ENCODE measurements around the gene FBLN2.

FBLN2 gene

GRCh38 chr3:13661121-13661520 lies 112.2 kb downstream of the FBLN2 start:
- DNase-seq (ENCODE audit: low read depth, low spot score) = no peak

DNA sequence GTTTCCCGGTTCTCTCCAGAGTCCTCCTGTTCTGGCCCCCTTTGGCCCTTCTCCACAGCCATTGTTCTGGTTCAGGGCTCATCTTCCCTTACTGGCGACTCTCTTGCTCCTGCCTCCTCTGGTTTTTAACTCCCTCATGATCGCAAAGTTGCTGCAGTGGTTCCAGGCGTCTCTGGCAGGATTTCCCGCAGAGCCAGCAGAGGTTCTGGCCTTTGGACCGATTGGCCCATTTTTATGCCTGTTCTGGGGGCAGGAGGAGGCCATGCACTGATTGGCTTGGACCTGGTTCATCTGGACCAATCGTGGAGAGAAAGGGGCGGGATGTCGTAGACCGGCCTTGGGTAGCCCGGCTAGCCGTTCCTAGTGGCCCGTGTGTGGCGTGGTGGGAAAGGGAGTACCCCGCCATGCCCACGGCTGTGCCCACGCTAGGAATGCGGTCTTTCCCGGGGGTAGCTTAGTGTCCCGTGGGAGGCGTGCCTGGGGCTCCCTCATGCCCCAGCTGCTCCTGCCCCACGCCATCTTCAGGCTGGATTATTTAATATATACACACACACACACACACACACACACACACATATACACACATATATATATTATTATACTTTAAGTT lies 113.4 kb downstream of the FBLN2 start:
- no peak for DNase-seq (ENCODE audit: low read depth, low spot score)

- DNase-seq (ENCODE audit: low read depth, low spot score) = no peak
Observed at GRCh38 chr3:13663781-13664535, 115.0 kb downstream of the FBLN2 start.

DNA sequence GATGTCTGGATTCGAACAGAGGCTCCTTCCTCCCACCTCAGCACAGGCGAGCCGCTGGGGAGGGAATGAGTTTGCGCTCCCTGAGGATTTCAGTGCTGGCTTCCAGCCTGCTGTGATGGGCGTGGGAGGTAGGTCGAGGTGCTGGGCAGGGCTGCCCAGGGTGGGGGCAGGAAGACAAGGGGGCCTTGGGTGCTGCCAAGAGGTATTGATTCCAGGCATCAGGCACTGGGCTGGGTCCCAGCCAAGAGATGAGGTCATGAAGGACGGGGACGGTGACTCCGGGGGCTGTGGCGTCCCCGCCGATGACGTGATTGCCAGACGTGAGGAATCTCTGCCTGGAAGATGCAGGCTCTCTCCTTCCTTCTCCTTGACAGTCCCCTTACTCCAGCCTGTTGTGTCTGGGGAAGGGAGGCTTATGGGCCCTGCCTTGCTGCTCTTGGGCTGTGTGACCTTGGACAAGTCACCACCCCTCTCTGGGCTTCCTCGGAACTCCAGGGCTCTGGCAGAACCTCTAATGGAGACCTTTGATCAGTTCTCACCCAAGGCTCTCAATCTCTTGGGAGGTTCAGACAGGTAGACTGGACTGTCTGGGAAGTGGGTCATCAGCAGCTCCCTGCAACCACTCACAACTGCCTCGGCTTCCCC lies 116.8 kb downstream of the FBLN2 start:
- no peak for DNase-seq (ENCODE audit: low read depth, low spot score)

- no peak for DNase-seq (ENCODE audit: low read depth, low spot score)
Observed at GRCh38 chr3:13666227-13666619, 117.3 kb downstream of the FBLN2 start.

DNA sequence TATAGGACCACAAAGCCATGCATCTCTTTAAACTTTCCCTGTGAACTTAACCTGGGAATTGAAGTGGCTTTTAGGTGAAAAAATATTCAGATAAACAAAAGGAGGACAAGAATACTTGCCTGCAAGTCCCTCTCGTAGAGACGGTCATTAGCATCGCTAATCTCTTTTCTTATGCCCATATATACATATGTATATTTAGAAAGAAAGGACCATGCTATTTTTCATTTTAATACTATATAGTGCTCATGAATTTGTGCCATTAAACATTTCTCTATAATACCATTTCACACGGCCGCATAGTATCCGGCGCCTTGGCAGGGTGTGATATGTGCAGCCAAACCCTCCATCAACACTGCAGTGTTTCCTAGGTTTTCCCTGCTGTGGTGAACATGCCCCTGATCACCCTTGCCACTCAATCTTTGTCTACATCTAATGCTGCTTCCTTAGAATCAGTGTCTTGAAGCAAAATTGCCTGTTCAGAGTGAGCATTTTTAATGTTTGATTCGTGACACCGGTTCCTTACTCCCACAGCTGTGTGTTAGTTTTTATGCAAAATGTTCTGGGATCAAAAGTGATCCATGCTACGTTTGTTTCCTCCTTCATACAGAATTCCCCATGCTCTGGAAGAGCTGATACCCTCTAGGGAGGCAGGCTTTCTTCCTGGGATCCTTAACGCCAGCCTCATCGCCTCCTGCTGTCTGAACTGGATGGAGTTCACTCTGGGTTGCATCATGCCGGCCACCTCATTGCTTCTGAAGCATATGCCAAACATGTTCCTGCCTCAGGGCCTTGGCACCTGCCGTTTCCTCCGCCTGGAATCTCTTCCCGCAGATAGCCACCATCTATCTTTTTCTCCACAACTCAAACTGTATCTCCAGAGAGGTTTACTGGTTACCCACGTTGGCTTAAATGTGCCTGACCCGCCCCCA lies 118.1 kb downstream of the FBLN2 start:
- DNase-seq (ENCODE audit: low read depth, low spot score) = no peak

DNA sequence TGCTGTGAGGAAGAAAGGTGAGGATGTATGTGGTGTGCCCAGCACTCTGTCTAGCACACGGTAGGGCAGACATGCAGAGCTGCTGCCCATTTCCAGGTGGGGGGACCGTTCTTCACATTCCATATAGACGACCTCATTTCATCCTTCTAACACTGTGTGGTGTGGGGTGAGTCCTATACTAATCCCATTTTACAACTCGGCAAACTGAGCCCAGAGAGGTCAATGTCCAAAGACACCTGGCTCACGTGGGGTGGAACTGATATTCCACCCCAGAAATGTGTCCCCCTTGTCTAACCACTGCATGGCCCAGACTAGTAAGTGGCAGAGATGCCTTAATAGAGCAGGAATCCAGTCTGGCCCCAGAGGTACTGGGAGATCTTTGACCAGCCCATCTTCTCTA lies 119.2 kb downstream of the FBLN2 start:
- DNase-seq (ENCODE audit: low read depth, low spot score) = no peak

DNA sequence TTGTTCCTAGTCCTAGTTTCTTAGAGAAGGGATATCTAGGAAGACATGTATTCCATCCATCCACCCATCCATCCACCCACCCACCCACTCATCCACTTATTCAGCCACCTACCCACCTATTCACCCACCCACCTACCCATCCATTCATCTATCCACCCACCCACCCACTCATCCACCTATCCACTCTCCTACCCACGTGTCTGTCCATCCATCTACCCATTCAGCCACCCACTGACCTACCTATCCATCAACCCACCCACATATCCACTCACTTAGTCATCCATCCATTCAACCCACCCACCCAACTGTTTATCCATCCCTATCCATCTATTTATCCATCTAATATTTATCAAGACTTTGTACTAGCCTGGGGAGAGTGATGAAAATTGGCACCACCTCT lies 120.5 kb downstream of the FBLN2 start:
- DNase-seq (ENCODE audit: low read depth, low spot score) = no peak

DNA sequence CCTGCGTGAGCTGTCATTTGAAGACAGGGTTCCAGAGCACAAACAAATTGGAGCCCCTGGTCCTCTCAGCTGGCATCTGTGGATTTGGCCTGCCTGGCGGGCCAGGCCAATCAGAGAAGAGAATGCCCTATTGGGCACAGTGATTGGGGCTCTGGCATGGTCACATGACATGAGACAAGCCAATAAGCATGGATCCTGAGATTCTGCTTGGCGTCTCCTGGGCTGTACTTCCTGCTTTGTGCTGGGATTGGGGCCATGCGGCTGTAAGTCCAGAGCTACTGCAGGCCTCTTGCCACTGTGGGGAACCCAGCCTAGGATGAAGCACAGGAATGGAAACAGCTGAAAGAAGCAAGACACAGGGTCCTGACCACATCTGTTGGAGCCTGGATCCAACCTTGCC lies 121.4 kb downstream of the FBLN2 start:
- DNase-seq (ENCODE audit: low read depth, low spot score) = no peak

GRCh38 chr3:13671482-13672233 lies 122.7 kb downstream of the FBLN2 start:
- no peak for DNase-seq (ENCODE audit: low read depth, low spot score)

DNA sequence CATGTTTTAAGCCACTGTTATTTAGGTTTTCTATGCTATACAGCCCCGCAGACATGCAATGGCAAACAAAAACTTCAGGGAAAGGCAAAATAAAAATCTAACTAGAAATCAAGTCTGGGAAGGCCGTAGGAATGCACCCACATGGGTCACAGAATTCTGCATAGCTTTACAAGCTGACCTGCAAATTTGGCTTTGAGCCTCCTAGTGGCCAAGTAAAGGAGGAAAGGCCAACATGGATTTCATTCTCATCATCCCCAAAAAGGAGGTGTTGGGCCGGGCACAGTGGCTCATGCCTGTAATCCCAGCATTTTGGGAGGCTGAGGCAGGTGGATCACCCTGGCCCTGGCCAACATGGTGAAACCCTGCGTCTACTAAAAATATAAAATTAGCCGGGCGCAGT lies 124.3 kb downstream of the FBLN2 start:
- no peak for DNase-seq (ENCODE audit: low read depth, low spot score)

GRCh38 chr3:13674538-13675185 lies 125.7 kb downstream of the FBLN2 start:
- no peak for DNase-seq (ENCODE audit: low read depth, low spot score)

GRCh38 chr3:13676356-13677017 lies 127.6 kb downstream of the FBLN2 start:
- DNase-seq (ENCODE audit: low read depth, low spot score) = no peak

DNA sequence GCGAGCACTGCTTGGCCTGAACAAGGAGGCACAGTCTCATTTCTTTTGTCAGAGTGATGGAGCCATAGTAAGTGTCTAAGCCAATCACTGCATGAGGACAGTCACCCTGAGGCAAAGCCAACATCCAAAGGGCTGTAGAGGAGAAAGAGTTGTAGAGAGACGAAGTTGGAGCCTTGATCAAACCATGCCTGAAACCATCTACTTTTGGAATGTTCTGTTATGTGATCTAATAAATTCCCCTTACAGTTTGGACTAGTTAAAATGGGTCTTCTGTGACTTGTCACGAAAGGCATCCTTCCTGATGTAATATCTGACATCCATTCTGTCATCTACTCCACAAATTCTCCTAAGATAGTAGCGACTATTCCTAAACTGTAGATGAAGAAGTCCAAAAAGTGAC lies 128.3 kb downstream of the FBLN2 start:
- DNase-seq (ENCODE audit: low read depth, low spot score) = no peak

DNA sequence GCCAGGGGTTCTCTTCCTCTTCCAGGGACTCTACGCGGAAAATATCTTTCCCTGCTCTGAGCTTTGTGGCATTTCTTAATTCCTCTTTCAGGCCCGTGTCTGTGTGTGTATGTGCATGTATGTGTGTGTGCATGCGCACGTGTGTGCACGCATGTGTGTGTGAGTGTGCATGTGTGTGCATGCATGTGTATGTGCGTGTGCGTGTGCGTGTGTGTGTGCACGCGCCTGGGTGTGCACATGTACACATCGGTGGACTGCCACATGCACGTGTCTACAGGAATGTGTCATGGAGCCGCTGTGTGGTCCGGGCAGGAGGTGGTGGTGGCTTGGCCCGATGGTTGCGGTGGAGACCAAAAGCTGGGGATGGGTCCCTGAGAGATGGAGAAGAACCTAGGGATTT lies 133.0 kb downstream of the FBLN2 start:
- DNase-seq (ENCODE audit: low read depth, low spot score) = no peak

DNA sequence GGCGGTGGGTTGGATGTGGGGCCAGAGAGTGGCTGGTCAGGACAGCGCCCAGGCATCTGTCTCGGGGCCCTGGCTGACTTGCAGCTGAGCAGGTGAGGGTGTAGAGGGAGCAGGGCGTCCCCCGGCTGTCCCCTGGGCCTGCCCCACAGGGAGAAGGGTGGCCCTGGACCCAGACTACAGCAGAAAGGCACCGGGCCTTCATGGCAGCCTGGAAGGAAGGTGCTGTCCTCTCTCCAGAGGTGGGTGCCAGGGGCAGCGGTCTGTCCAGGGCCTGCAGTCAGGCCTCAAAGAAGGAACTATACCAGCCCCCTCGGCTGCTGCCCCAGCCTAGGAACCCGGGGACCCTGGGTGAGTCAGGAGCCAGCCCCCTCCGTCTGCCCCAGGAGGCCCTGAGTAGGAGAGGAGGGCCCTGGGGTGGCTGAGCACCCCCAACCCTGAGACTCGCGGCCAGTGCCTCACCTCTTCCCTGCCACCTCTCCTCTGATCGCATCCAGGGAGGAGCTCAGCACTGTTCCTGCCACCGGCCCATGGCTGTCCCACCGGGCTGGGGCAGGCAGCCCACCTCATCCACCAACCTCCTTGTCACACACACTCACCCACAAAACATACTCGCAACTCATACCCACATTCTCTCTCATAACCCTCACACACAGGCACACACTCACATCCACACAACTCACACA lies 133.5 kb downstream of the FBLN2 start:
- no peak for DNase-seq (ENCODE audit: low read depth, low spot score)

GRCh38 chr3:13683288-13683687 lies 134.4 kb downstream of the FBLN2 start:
- DNase-seq (ENCODE audit: low read depth, low spot score) = no peak

DNA sequence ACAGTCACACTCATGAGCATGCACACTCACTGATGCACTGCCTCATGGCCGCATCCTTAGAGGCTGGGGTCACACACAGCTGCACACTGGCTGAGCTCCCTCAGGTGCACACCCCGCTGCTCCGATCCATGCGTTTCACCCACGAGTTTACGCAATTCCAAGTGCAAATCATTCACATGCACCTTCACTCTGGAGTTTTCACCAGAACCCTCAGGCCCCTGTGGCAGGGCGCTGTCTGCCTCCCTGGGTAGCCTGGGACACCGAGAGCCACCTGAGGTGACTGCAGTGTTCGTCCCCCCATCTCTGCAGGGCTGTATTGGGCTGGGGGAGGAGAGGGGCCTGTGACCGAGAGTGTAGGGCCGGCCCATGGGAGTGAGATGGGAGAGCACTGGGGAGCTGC lies 134.8 kb downstream of the FBLN2 start:
- DNase-seq (ENCODE audit: low read depth, low spot score) = no peak

DNA sequence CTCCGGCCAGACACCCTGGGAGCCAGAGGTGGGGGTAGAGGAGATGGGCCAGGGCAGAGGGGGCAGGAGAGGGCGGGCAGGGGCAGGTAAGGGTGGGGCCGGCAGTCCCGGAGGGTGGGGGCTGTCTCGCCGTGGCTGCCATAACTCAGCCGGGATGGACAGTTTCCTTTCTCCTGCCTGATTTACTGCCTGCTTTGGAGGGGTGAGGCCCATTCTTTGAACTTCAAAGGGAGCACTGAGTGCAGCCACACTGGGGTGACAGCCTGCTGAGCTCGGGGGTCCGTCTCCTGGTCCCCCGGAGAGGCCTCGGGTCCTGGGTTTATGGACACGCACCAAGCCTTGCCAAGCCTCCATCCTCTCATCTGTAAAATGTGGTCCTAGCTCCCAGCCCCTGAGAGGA lies 135.4 kb downstream of the FBLN2 start:
- no peak for DNase-seq (ENCODE audit: low read depth, low spot score)

GRCh38 chr3:13684854-13685253 lies 135.9 kb downstream of the FBLN2 start:
- DNase-seq (ENCODE audit: low read depth, low spot score) = no peak
